ENCODE data around the gene PLA2G4F.

The PLA2G4F gene

GRCh38 chr15:42194513-42194912 lies 38.1 kb upstream of the PLA2G4F start:
- no peak for DNase-seq (ENCODE audit: low spot score)
- no peak for TF ChIP-seq CTCF (IDR thresholded peaks at IDR 0.05; ENCODE audit: extremely low read depth, missing control alignments)

- TF ChIP-seq CTCF (IDR thresholded peaks at IDR 0.05; ENCODE audit: extremely low read depth, missing control alignments), result no peak
- no peak for DNase-seq (ENCODE audit: low spot score)
Observed at GRCh38 chr15:42193383-42193782, 36.9 kb upstream of the PLA2G4F start.

- DNase-seq (ENCODE audit: low spot score), result no peak
- TF ChIP-seq CTCF (IDR thresholded peaks at IDR 0.05; ENCODE audit: extremely low read depth, missing control alignments), result no peak
Observed at GRCh38 chr15:42191610-42192346, 35.3 kb upstream of the PLA2G4F start.

GRCh38 chr15:42190370-42190769 lies 33.9 kb upstream of the PLA2G4F start:
- no peak for DNase-seq (ENCODE audit: low spot score)
- TF ChIP-seq CTCF (IDR thresholded peaks at IDR 0.05; ENCODE audit: extremely low read depth, missing control alignments), result no peak

GRCh38 chr15:42185801-42186200 lies 29.4 kb upstream of the PLA2G4F start:
- TF ChIP-seq CTCF (IDR thresholded peaks at IDR 0.05; ENCODE audit: extremely low read depth, missing control alignments), result no peak
- no peak for DNase-seq (ENCODE audit: low spot score)

- TF ChIP-seq CTCF (IDR thresholded peaks at IDR 0.05; ENCODE audit: extremely low read depth, missing control alignments), result no peak
- no peak for DNase-seq (ENCODE audit: low spot score)
Observed at GRCh38 chr15:42184736-42185135, 28.3 kb upstream of the PLA2G4F start.

GRCh38 chr15:42184296-42184695 lies 27.9 kb upstream of the PLA2G4F start:
- no peak for DNase-seq (ENCODE audit: low spot score)
- TF ChIP-seq CTCF (IDR thresholded peaks at IDR 0.05; ENCODE audit: extremely low read depth, missing control alignments), result no peak

Data from GM20000 (cell line).